ENCODE results near the gene STBD1. TPM values are rescaled to one million over a fixed set of nuclear protein-coding genes. Genes with fewer than 3 reads are reported as not detected.

The STBD1 gene
- total and polyA plus RNA-seq, 2 experiments from 2014 or later: 29.7 to 34.2 TPM

DNA sequence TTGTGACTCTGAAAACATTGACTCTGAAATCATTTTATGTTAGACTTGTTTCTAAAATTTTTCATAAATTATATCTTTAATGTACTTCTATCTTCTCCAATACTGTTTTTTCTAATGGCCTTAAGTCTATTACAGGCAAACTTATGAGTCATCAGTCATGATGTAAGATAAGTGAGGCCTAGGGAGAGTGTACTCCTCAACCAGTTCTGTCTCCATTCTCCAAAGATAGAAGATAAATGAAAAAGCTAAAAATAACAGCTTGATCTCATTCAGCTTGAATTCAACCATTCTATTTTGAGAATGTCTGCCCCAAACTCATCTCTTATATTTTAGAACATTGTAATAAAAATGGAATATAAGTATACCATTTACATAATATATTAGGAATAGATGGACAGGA is 34.5 kb downstream of the STBD1 start:
- H3K4me1 ChIP-seq (ENCODE audit: insufficient read depth): no peaks in the 10 kb centered on the region
- peak; percentile 60 for DNase-seq (ENCODE audit: low spot score)
- H3K27ac ChIP-seq: peak overlapping the region; percentile 53
- H4K20me1 ChIP-seq (ENCODE audit: insufficient read depth, poor library complexity, severe bottlenecking): no peaks in the 10 kb centered on the region
- H3K4me3 ChIP-seq: no peak overlapping the region
- TF ChIP-seq, protein P1, sequence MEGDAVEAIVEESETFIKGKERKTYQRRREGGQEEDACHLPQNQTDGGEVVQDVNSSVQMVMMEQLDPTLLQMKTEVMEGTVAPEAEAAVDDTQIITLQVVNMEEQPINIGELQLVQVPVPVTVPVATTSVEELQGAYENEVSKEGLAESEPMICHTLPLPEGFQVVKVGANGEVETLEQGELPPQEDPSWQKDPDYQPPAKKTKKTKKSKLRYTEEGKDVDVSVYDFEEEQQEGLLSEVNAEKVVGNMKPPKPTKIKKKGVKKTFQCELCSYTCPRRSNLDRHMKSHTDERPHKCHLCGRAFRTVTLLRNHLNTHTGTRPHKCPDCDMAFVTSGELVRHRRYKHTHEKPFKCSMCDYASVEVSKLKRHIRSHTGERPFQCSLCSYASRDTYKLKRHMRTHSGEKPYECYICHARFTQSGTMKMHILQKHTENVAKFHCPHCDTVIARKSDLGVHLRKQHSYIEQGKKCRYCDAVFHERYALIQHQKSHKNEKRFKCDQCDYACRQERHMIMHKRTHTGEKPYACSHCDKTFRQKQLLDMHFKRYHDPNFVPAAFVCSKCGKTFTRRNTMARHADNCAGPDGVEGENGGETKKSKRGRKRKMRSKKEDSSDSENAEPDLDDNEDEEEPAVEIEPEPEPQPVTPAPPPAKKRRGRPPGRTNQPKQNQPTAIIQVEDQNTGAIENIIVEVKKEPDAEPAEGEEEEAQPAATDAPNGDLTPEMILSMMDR (IDR thresholded peaks at IDR 0.05; ENCODE audit: poor library complexity): no peak
- TF ChIP-seq EZH2 (IDR thresholded peaks at IDR 0.05; ENCODE audit: borderline replicate concordance) (no peak), EZH2phosphoT487 (IDR thresholded peaks at IDR 0.05; ENCODE audit: low read depth, severe bottlenecking, unreplicated experiment) (no peak)
- H2AFZ ChIP-seq: no peak overlapping the region
- H3K27me3 ChIP-seq: no peaks in the 10 kb centered on the region
- H3K9me2 ChIP-seq (replicated peaks; ENCODE audit: insufficient read depth): no peaks in the 10 kb centered on the region
- no peaks in the 10 kb centered on the region for H3K79me2 ChIP-seq
- no peaks in the 10 kb centered on the region for H3K9me3 ChIP-seq (ENCODE audit: low read depth)
- no peaks in the 10 kb centered on the region for H3K36me3 ChIP-seq (replicated peaks; ENCODE audit: insufficient read depth, low read depth)
- H3K4me2 ChIP-seq: no peak overlapping the region

DNA sequence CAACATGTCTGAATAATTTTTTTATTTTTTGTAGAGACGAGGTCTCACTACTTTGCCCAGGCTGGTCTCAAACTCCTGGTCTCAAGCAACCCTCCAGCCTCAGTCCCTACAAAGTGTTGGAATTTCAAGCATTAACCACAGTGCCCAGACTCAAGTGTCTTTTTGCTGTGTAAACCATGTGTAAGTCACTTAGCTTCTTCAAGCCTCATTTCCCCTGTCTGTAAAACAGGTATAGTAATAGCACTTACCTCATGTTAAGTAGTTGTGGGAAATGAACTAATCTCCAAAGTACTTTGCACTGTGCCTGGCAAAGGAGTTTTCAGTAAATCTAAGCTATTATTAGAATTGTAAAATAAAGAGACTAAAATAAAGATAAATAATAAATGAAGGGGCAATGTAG is 35.7 kb downstream of the STBD1 start:
- H3K27me3 ChIP-seq: no peaks in the 10 kb centered on the region
- H3K27ac ChIP-seq: peak overlapping the region; percentile 28
- no peak overlapping the region for H3K4me3 ChIP-seq
- H3K9me3 ChIP-seq (ENCODE audit: low read depth): no peaks in the 10 kb centered on the region
- no peaks in the 10 kb centered on the region for H3K79me2 ChIP-seq
- no peaks in the 10 kb centered on the region for H4K20me1 ChIP-seq (ENCODE audit: insufficient read depth, poor library complexity, severe bottlenecking)
- H3K36me3 ChIP-seq (replicated peaks; ENCODE audit: insufficient read depth, low read depth): no peaks in the 10 kb centered on the region
- H3K9me2 ChIP-seq (replicated peaks; ENCODE audit: insufficient read depth): no peaks in the 10 kb centered on the region
- no peak overlapping the region for H2AFZ ChIP-seq
- H3K4me2 ChIP-seq: no peak overlapping the region
- 87% methylated on average over 1 of the region's 1 CpG for WGBS (ENCODE audit: low lambda C conversion rate, missing lambda C conversion rate)
- H3K4me1 ChIP-seq (ENCODE audit: insufficient read depth): no peaks in the 10 kb centered on the region
- no peak for DNase-seq (ENCODE audit: low spot score)
- TF ChIP-seq, protein P1 (IDR thresholded peaks at IDR 0.05; ENCODE audit: poor library complexity): no peak
- TF ChIP-seq EZH2 (IDR thresholded peaks at IDR 0.05; ENCODE audit: borderline replicate concordance) (no peak), EZH2phosphoT487 (IDR thresholded peaks at IDR 0.05; ENCODE audit: low read depth, severe bottlenecking, unreplicated experiment) (no peak)

DNA sequence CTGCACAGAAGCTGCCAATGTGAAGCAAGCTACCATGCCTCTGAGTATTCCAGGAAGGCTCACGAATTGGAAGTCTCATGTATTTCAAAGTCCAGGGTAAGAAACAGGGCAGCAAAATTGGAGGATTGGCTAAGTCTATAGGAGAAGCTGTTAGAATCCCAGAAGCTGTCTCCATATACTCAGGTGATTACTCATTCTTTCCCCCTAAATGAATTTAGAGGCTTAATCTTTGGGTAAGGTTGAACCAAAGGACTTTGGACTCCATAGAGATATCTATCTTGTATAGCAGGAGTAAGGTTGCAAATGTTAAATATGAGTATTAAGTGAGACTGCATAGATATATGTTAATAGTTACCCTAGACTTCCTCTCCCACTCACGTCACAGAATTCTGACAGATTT is 36.3 kb downstream of the STBD1 start:
- H4K20me1 ChIP-seq (ENCODE audit: insufficient read depth, poor library complexity, severe bottlenecking): no peaks in the 10 kb centered on the region
- no peaks in the 10 kb centered on the region for H3K9me3 ChIP-seq (ENCODE audit: low read depth)
- TF ChIP-seq, protein P1 (IDR thresholded peaks at IDR 0.05; ENCODE audit: poor library complexity): no peak
- TF ChIP-seq EZH2phosphoT487 (IDR thresholded peaks at IDR 0.05; ENCODE audit: low read depth, severe bottlenecking, unreplicated experiment) (no peak), EZH2 (IDR thresholded peaks at IDR 0.05; ENCODE audit: borderline replicate concordance) (no peak)
- H2AFZ ChIP-seq: no peak overlapping the region
- H3K27ac ChIP-seq: peak overlapping the region; percentile 28
- peak; percentile 30 for DNase-seq (ENCODE audit: low spot score)
- WGBS (ENCODE audit: low lambda C conversion rate, missing lambda C conversion rate): 62% methylated on average over 2 of the region's 2 CpGs
- no peaks in the 10 kb centered on the region for H3K4me1 ChIP-seq (ENCODE audit: insufficient read depth)
- no peaks in the 10 kb centered on the region for H3K9me2 ChIP-seq (replicated peaks; ENCODE audit: insufficient read depth)
- H3K36me3 ChIP-seq (replicated peaks; ENCODE audit: insufficient read depth, low read depth): no peaks in the 10 kb centered on the region
- H3K4me2 ChIP-seq: no peak overlapping the region
- H3K27me3 ChIP-seq: no peaks in the 10 kb centered on the region
- H3K79me2 ChIP-seq: no peaks in the 10 kb centered on the region
- H3K4me3 ChIP-seq: no peak overlapping the region
